K562 (cell line): ENCODE results near the gene SPATS1. TPM values are rescaled to one million over a fixed set of nuclear protein-coding genes. Genes with fewer than 3 reads are reported as not detected.
"Not testable (repeated sequence)": the region's sequence is repeated elsewhere in the genome, so short reads cannot be mapped to it uniquely, and the experiment has no call there.

Source experiments
- ATAC-seq: fragments of 200-7000 bp; cut with Tn5 transposase; 3 replicates; pipeline ENCODE4 v1.9.1; 2020; ENCODE audit warnings: moderate library complexity
- BruUV-seq: library from RNA; stranded (reverse); fragments of 400-500 nt; replicated peaks from 2 replicates; lab custom pipeline; 2021; lab: Mats Ljungman, UMichigan
- CTCF ChIA-PET: fragments of 300-600 bp; formaldehyde crosslinking; extraction: SDS; loops from one replicate; lab custom pipeline; 2021; ENCODE audit warnings: low intra/inter-chr PET ratio; lab: Yijun Ruan, JAX
- POLR2A ChIA-PET: fragments of 300-600, 350-650 bp; sonication (Branson Sonifier 250); formaldehyde crosslinking; extraction: SDS; loops from one replicate; lab custom pipeline; 2021; ENCODE audit warnings: antibody characterized with exemption, inconsistent platforms; lab: Yijun Ruan, JAX
- DNase-seq, 4 experiments: peaks; one replicate each; pipeline versions ENCODE4 v3.0.0 to v3.0.0-alpha.2; 2011 to 2018; ENCODE audit warnings: low spot score in 3 of 4, mixed read lengths in 3 of 4; ENCODE audit errors: extremely low read depth in 1 of 4
- FAIRE-seq: peaks from 2 replicates; lab custom pipeline; 2011; peaks lifted over from hg19 to GRCh38; lab: Jason Lieb, UNC
- H2AFZ ChIP-seq: 2 replicates; pipeline ENCODE4 v1.6.0; 2011; ENCODE audit warnings: low read depth, low read length, control low read depth, inconsistent platforms
- H3K27ac ChIP-seq: fragments of 200-600 bp; 3 replicates; pipeline ENCODE4 v1.8.0; 2011; ENCODE audit warnings: low read depth, mild to moderate bottlenecking, control low read depth, inconsistent platforms, low read length, moderate library complexity, mixed read lengths; ENCODE audit errors: extremely low read depth
- H3K27me3 ChIP-seq, 2 experiments: fragments of 300-600 bp in 1 of 2; 2 replicates in 1 of 2; 3 replicates in 1 of 2; pipeline versions ENCODE4 v1.6.0 to v1.8.0; 2011; ENCODE audit warnings: inconsistent platforms in 2 of 2, low read length in 2 of 2, mild to moderate bottlenecking in 1 of 2, mixed read lengths in 1 of 2, moderate library complexity in 1 of 2; ENCODE audit not compliant: control insufficient read depth in 2 of 2, insufficient read depth in 2 of 2
- H3K36me3 ChIP-seq: fragments of 300-600 bp; 3 replicates; pipeline ENCODE4 v1.8.0; 2011; ENCODE audit warnings: mild to moderate bottlenecking, low read length, inconsistent platforms; ENCODE audit not compliant: control insufficient read depth, insufficient read depth
- H3K4me1 ChIP-seq, 2 experiments: fragments of 200-600 bp in 1 of 2; replicated peaks in 1 of 2; 2 replicates in 1 of 2; 3 replicates in 1 of 2; pipeline versions ENCODE4 v1.5.1 to v1.8.0; 2011; ENCODE audit warnings: inconsistent platforms in 2 of 2, low read length in 2 of 2, mild to moderate bottlenecking in 1 of 2, mixed read lengths in 1 of 2, moderate library complexity in 1 of 2; ENCODE audit not compliant: control insufficient read depth in 2 of 2, insufficient read depth in 2 of 2
- H3K4me2 ChIP-seq: 2 replicates; pipeline ENCODE4 v1.6.1; 2011; ENCODE audit warnings: low read length, control low read depth, inconsistent platforms, mixed read lengths; ENCODE audit not compliant: insufficient read depth
- H3K4me3 ChIP-seq: fragments of 200-600 bp; sonication (generic), shearing (Covaris generic); 2 replicates; pipeline ENCODE4 v1.5.1; 2016; ENCODE audit warnings: control low read depth, inconsistent platforms
- H3K79me2 ChIP-seq: fragments of 200-600 bp; 3 replicates; pipeline ENCODE4 v1.8.0; 2011; ENCODE audit warnings: low read length, inconsistent platforms; ENCODE audit not compliant: control insufficient read depth, insufficient read depth
- H3K9ac ChIP-seq, 2 experiments: 2 replicates each; pipeline versions ENCODE4 v1.6.0 to v1.6.1; 2011; ENCODE audit warnings: low read depth in 2 of 2, low read length in 2 of 2, control low read depth in 1 of 2, inconsistent platforms in 1 of 2, mild to moderate bottlenecking in 1 of 2, mixed read lengths in 1 of 2; ENCODE audit not compliant: insufficient read depth in 1 of 2
- H3K9me1 ChIP-seq: one replicate; pipeline ENCODE4 v1.6.0; 2011; ENCODE audit warnings: inconsistent platforms, mild to moderate bottlenecking, low read length, moderate library complexity; ENCODE audit not compliant: control insufficient read depth, insufficient read depth
- H3K9me3 ChIP-seq: replicated peaks from 2 replicates; pipeline ENCODE4 v1.5.1; 2011; ENCODE audit warnings: low read depth, low read length, inconsistent platforms; ENCODE audit not compliant: control insufficient read depth, insufficient read depth
- H4K20me1 ChIP-seq: replicated peaks from 2 replicates; pipeline ENCODE4 v1.6.1; 2011; ENCODE audit warnings: low read length, inconsistent platforms, mixed read lengths; ENCODE audit not compliant: control insufficient read depth, insufficient read depth
- ADNP ChIP-seq: fragments of 200-800 bp; sonication (Bioruptor generic); IDR thresholded peaks from 2 replicates; pipeline ENCODE4 v1.6.1; 2016; ENCODE audit warnings: missing genetic modification characterization, missing compliant biosample characterization
- ARID2 ChIP-seq: fragments of 450-650 bp; IDR thresholded peaks from 2 replicates; pipeline ENCODE4 v1.6.1; 2017; ENCODE audit warnings: antibody characterized with exemption, mild to moderate bottlenecking
- BCOR ChIP-seq: fragments of 450-650 bp; IDR thresholded peaks from 2 replicates; pipeline ENCODE4 v1.6.1; 2016
- CEBPB ChIP-seq: fragments of 450-650 bp; IDR thresholded peaks from 2 replicates; pipeline ENCODE4 v1.6.1; 2016; ENCODE audit warnings: missing genetic modification characterization, missing compliant biosample characterization
- CREB1 ChIP-seq, 2 experiments: sonication (generic) in 1 of 2; formaldehyde crosslinking in 1 of 2; IDR thresholded peaks; 2 replicates each; pipeline versions ENCODE4 v1.6.1 to v1.8.0; 2012 to 2022; ENCODE audit warnings: inconsistent platforms in 1 of 2, mild to moderate bottlenecking in 1 of 2, missing genetic modification reagents in 1 of 2, moderate library complexity in 1 of 2
- CXXC5 ChIP-seq: fragments of 250-450 bp; sonication (Bioruptor Pico); IDR thresholded peaks from 2 replicates; pipeline ENCODE4 v1.8.0; 2022; ENCODE audit warnings: inconsistent platforms, mild to moderate bottlenecking, moderate library complexity
- DPF2 ChIP-seq: fragments of 450-650 bp; IDR thresholded peaks from 2 replicates; pipeline ENCODE4 v1.6.1; 2016
- E2F8 ChIP-seq: fragments of 450-650 bp; IDR thresholded peaks from 2 replicates; pipeline ENCODE4 v1.7.1; 2018; ENCODE audit warnings: mild to moderate bottlenecking, low read depth; ENCODE audit not compliant: partially characterized antibody
- HDAC2 ChIP-seq: fragments of 450-650 bp; IDR thresholded peaks from 2 replicates; pipeline ENCODE4 v1.6.1; 2016; ENCODE audit warnings: mild to moderate bottlenecking
- NRF1 ChIP-seq, 2 experiments: fragments of 450-650 bp; IDR thresholded peaks in 1 of 2; conservative IDR thresholded peaks in 1 of 2; 2 replicates each; pipeline ENCODE4 v1.6.1; 2014; ENCODE audit warnings: mild to moderate bottlenecking in 2 of 2
- PHB ChIP-seq: fragments of 250-450 bp; sonication (Bioruptor Pico); IDR thresholded peaks from 2 replicates; pipeline ENCODE4 v1.5.0; 2021
- RCOR1 ChIP-seq, 2 experiments: IDR thresholded peaks; 2 replicates each; pipeline ENCODE4 v1.6.1; 2012; ENCODE audit warnings: low read depth in 2 of 2, low read length in 2 of 2, borderline replicate concordance in 1 of 2, improper control_type of control experiment in 1 of 2
- TAL1 ChIP-seq: fragments of 450-650 bp; IDR thresholded peaks from 2 replicates; pipeline ENCODE4 v1.6.1; 2016; ENCODE audit warnings: mild to moderate bottlenecking
- ZNF212 ChIP-seq: fragments of 450-650 bp; formaldehyde crosslinking; IDR thresholded peaks from 2 replicates; pipeline ENCODE4 v1.4.0; 2020; ENCODE audit warnings: mild to moderate bottlenecking
- ZNF431 ChIP-seq: sonication (generic); formaldehyde crosslinking; IDR thresholded peaks from 2 replicates; pipeline ENCODE4 v1.8.0; 2022; ENCODE audit warnings: mild to moderate bottlenecking, missing genetic modification reagents
- WGBS: fragments of 100-300 bp; shearing (Covaris generic); methylation state at CpG from one replicate; pipeline ENCODE4 v1.1.6; 2016; ENCODE audit warnings: low coverage, mixed read lengths; ENCODE audit not compliant: insufficient coverage; ENCODE audit errors: missing lambda C conversion rate; 5-methylcytosine and 5-hydroxymethylcytosine counted together
- in situ Hi-C: fragments of 300-500 bp; cut with MboI; formaldehyde crosslinking; loops from 4 replicates; pipeline ENCODE4 v1.15.0; 2018; ENCODE audit warnings: inconsistent platforms, mixed read lengths
- intact Hi-C: fragments of 100-400 bp; cut with micrococcal nuclease; formaldehyde crosslinking; loops from 2 replicates; pipeline ENCODE4 v1.14.2; 2022
- polyA plus RNA-seq, 8 experiments: library from polyadenylated mRNA; depleted of rRNA in 4 of 8; stranded (reverse) in 5 of 8; unstranded in 3 of 8; fragments of >200 nt; fragmentation: Nextera tagmentation in 2 of 8; fragmentation: Illumina TruSeq in 1 of 8; extraction: Ambion mirVana in 2 of 8; extraction: Trizol in 1 of 8; gene quantifications; 2 replicates each; pipeline versions ENCODE4 v1.2.1 to v1.2.3, GENCODE V29; 2011 to 2014; ENCODE audit warnings: inconsistent platforms in 1 of 8, missing spikeins in 1 of 8
- total RNA-seq, 7 experiments: library from RNA; depleted of rRNA in 6 of 7; stranded (reverse); fragments of >200 nt in 6 of 7; fragmentation: Illumina TruSeq in 2 of 7; extraction: Trizol in 2 of 7; gene quantifications; 2 replicates each; pipeline versions ENCODE4 v1.2.1 to v1.2.3, GENCODE V29; 2011 to 2021; ENCODE audit warnings: low replicate concordance in 1 of 7

Gene SPATS1
- total and polyA plus RNA-seq, 9 of the 15 experiments (the other 6 are each of a cell fraction or from before 2014, with no cell fraction given) = not detected

DNA sequence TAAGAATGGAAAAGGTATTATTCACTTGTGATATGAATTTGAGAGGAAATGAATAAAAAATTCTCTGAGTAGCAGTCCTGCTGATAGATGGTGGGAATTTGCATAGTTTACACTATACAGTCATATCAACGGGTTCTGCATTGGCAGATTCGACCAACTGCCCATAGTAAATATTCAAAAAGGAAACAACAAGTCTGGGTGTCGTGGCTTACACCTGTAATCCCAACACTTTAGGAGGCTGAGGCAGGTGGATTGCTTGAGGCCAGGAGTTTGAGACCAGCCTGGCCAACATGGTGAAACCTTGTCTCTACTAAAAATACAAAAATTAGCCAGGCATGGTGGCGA is 8.2 kb downstream of the SPATS1 start:
- CTCF ChIA-PET, intact Hi-C loops, H3K79me2 ChIP-seq, FAIRE-seq, H3K9me3 ChIP-seq, H3K4me3 ChIP-seq, H3K36me3 ChIP-seq, H3K27ac ChIP-seq, H3K9me1 ChIP-seq, in situ Hi-C loops, H3K9ac ChIP-seq, DNase-seq, H3K4me2 ChIP-seq, BruUV-seq, H2AFZ ChIP-seq, H3K4me1 ChIP-seq, H4K20me1 ChIP-seq, ATAC-seq: not testable (repeated sequence)
- peaks cover 2 to 13% of the 10 kb centered on the region in 2 experiments; a peak in 4 of 5 replicates for H3K27me3 ChIP-seq
- POLR2A ChIA-PET = interaction anchor here (0.5 to 1.1 kb wide), 3 partner anchors 15 to 104 kb away, joined by 3 read pairs; partner anchors contain the start of gene HSP90AB1
- WGBS = 0% methylated on average over 4 of the region's 4 CpGs

- no peak overlapping the region for H3K9ac ChIP-seq
- 0 out of 2 replicates have a peak, but pooled peaks cover 2% of the 10 kb centered on the region for H3K9me3 ChIP-seq
- H3K27ac ChIP-seq = no peak overlapping the region
- intact Hi-C loops (no loop called here), in situ Hi-C loops (no loop called here)
- no peaks in the 10 kb centered on the region for H3K4me1 ChIP-seq
- H2AFZ ChIP-seq = no peak overlapping the region
- WGBS = 2% methylated on average over 4 of the region's 4 CpGs
- H3K4me3 ChIP-seq = no peak overlapping the region
- no TSS peak for BruUV-seq
- ChIA-PET POLR2A (interaction anchor here (0.6 to 1.4 kb wide), 4 partner anchors 13 to 563 kb away, joined by 3 to 8 read pairs (median 3); no protein-coding TSS in a partner anchor), CTCF (no interaction called here)
- no peak overlapping the region for H3K4me2 ChIP-seq
- no peaks in the 10 kb centered on the region for H3K9me1 ChIP-seq
- no peaks in the 10 kb centered on the region for H3K79me2 ChIP-seq
- peaks cover 0 to 14% of the 10 kb centered on the region in 2 experiments; a peak in 3 of 5 replicates for H3K27me3 ChIP-seq
- no peaks in the 10 kb centered on the region for H3K36me3 ChIP-seq
- ATAC-seq = no peak
- no peak for DNase-seq
- no peaks in the 10 kb centered on the region for H4K20me1 ChIP-seq
- no peak for FAIRE-seq
- TF ChIP-seq E2F8 (no peak), CXXC5 (no peak), CEBPB (peak; percentile 17; the same call in 1 of the 2 replicates), BCOR (peak; percentile 94), CREB1 (IDR thresholded peaks at IDR 0.05) (no peak), CREB1 (CRISPR knock-in tag; IDR thresholded peaks at IDR 0.05) (no peak), ZNF431 (CRISPR knock-in tag) (no peak), PHB (CRISPR knock-in tag) (no peak), ADNP (peak; percentile 87), HDAC2 (peak; percentile 32; the same call in 1 of the 2 replicates), NRF1 (conservative IDR thresholded peaks at IDR 0.05 in 1 of 2, IDR thresholded peaks at IDR 0.05 in 1 of 2) (no peak), ZNF212 (no peak), TAL1 (0 out of 2 replicates have a peak, but pooled peaks have one; percentile 30), ARID2 (no peak), RCOR1 (IDR thresholded peaks at IDR 0.05; ENCODE audit: borderline replicate concordance in 1 of 2, low read depth in 2 of 2, low read length in 2 of 2) (0 out of 4 replicates have a peak, but pooled peaks of 1 of the 2 experiments have one; percentile 12), DPF2 (0 out of 2 replicates have a peak, but pooled peaks have one; percentile 17)
Measured at GRCh38 chr6:44352259-44352658, 9.8 kb downstream of the SPATS1 start.
